Breast epithelium (tissue), 4 donors: Measurements from ENCODE around the gene AP4S1. TPM values are rescaled to one million over a fixed set of nuclear protein-coding genes. Genes with fewer than 3 reads are reported as not detected.

ENCODE experiments used
- DNase-seq, 2 donors: peaks; one replicate each; pipeline ENCODE4 v3.0.0-alpha.2; 2019; ENCODE audit warnings: low spot score in 2 of 2
- H3K27ac ChIP-seq, 2 donors: fragments of 200-600 bp; sonication (generic) in 1 of 2; one replicate each; pipeline ENCODE4 v1.5.1; 2016 to 2019; ENCODE audit warnings: mild to moderate bottlenecking in 1 of 2
- H3K27me3 ChIP-seq, 2 donors: fragments of 200-600 bp; sonication (generic) in 1 of 2; one replicate each; pipeline versions ENCODE4 v1.5.1 to v1.6.0; 2017 to 2019; ENCODE audit warnings: control low read depth in 1 of 2, mild to moderate bottlenecking in 1 of 2
- H3K36me3 ChIP-seq: fragments of 200-600 bp; one replicate; pipeline ENCODE4 v1.5.1; 2019
- H3K4me1 ChIP-seq, 2 donors: fragments of 200-600 bp; sonication (generic); one replicate each; pipeline ENCODE4 v1.5.1; 2016 to 2019; ENCODE audit warnings: control low read depth in 1 of 2
- H3K4me3 ChIP-seq, 3 donors: fragments of 200-600 bp; sonication (generic); 1 replicate in 2 of 3; 2 replicates in 1 of 3; pipeline ENCODE4 v1.5.1; 2016 to 2019; ENCODE audit warnings: mild to moderate bottlenecking in 3 of 3, moderate library complexity in 2 of 3
- H3K9me3 ChIP-seq, 2 donors: fragments of 200-600 bp; sonication (generic) in 1 of 2; one replicate each; pipeline ENCODE4 v1.5.1; 2016 to 2019; ENCODE audit warnings: control low read depth in 1 of 2
- POLR2A ChIP-seq: fragments of 450-650 bp; IDR thresholded peaks from one replicate; pipeline ENCODE4 v1.6.1; 2016; ENCODE audit warnings: antibody characterized with exemption, mild to moderate bottlenecking, moderate library complexity
- POLR2AphosphoS5 ChIP-seq, 3 donors: sonication (generic); formaldehyde crosslinking; IDR thresholded peaks; one replicate each; pipeline ENCODE4 v1.6.1; 2017; ENCODE audit warnings: antibody characterized with exemption in 3 of 3
- intact Hi-C: fragments of 100-400 bp; cut with DNase I; formaldehyde crosslinking; loops from one replicate; pipeline ENCODE4 v1.15.1; 2023; ENCODE audit warnings: low total_unique reads
- total RNA-seq, 3 donors: library from RNA; depleted of rRNA; stranded (reverse); fragments of >200 nt; gene quantifications; one replicate each; pipeline ENCODE4 v1.1.0, GENCODE V29; 2016
- TF ChIP-seq, protein P1 (sequence below), 3 donors: fragments of 450-650 bp; IDR thresholded peaks; one replicate each; pipeline ENCODE4 v1.5.1; 2016 to 2017; ENCODE audit warnings: antibody characterized with exemption in 3 of 3, mild to moderate bottlenecking in 3 of 3, moderate library complexity in 3 of 3

AP4S1 gene
- total RNA-seq, 3 donors from 2014 or later, result 4.5 to 11.1 (median 5.2) TPM

DNA sequence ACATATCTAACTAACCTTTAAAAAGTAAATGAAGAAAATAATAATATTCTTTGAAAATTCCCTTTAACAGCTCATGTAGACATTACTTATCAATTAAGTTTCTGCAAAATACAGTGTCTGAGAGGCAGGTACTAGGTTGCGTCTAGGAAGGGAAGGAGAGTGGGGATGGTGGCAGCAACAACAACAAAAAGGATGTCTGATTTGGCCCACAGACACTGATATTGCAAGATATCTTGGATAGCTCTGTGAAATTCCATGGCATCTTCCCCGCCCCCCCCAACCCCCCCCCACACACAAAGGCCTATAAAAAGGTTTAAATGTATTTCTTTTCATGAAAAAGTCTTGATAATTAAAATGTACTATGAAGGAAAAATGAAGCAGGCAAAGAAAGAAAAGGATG is 41.6 kb upstream of the AP4S1 start:
- intact Hi-C loops, result no loop called here
- Histone ChIP-seq H3K36me3 (no peaks in the 10 kb centered on the region), H3K4me3 (no peak overlapping the region), H3K4me1 (no peaks in the 10 kb centered on the region), H3K9me3 (no peaks in the 10 kb centered on the region), H3K27me3 (no peaks in the 10 kb centered on the region), H3K27ac (no peak overlapping the region)
- DNase-seq, result no peak
- TF ChIP-seq POLR2AphosphoS5 (IDR thresholded peaks at IDR 0.05) (no peak), POLR2A (no peak)
- TF ChIP-seq, protein P1, sequence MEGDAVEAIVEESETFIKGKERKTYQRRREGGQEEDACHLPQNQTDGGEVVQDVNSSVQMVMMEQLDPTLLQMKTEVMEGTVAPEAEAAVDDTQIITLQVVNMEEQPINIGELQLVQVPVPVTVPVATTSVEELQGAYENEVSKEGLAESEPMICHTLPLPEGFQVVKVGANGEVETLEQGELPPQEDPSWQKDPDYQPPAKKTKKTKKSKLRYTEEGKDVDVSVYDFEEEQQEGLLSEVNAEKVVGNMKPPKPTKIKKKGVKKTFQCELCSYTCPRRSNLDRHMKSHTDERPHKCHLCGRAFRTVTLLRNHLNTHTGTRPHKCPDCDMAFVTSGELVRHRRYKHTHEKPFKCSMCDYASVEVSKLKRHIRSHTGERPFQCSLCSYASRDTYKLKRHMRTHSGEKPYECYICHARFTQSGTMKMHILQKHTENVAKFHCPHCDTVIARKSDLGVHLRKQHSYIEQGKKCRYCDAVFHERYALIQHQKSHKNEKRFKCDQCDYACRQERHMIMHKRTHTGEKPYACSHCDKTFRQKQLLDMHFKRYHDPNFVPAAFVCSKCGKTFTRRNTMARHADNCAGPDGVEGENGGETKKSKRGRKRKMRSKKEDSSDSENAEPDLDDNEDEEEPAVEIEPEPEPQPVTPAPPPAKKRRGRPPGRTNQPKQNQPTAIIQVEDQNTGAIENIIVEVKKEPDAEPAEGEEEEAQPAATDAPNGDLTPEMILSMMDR (IDR thresholded peaks at IDR 0.05), result no peak

DNA sequence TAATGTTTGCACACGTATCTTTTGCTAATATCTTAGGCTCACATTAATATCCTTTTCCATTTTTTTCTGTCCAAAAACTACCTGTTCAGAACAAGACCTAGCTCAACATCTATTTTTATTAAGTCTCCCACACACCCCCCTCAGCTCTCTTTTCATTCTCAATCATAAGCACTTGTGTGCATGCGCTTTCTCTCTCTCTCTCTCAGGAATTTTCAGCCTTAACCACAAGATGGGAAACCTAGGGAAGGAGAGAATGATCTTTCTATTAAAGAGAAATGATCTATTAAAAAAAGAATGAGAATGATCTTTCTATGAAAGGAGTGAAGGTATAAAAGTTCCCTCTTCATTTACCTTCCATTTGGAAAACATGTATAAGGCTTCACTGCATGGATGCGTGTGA is 39.7 kb upstream of the AP4S1 start:
- Histone ChIP-seq H3K27ac (no peak overlapping the region), H3K4me3 (no peak overlapping the region), H3K36me3 (no peaks in the 10 kb centered on the region), H3K4me1 (no peaks in the 10 kb centered on the region), H3K9me3 (no peaks in the 10 kb centered on the region), H3K27me3 (no peaks in the 10 kb centered on the region)
- DNase-seq, result no peak
- TF ChIP-seq POLR2AphosphoS5 (IDR thresholded peaks at IDR 0.05) (no peak), POLR2A (no peak)
- TF ChIP-seq, protein P1 (IDR thresholded peaks at IDR 0.05), result no peak
- intact Hi-C loops, result no loop called here

DNA sequence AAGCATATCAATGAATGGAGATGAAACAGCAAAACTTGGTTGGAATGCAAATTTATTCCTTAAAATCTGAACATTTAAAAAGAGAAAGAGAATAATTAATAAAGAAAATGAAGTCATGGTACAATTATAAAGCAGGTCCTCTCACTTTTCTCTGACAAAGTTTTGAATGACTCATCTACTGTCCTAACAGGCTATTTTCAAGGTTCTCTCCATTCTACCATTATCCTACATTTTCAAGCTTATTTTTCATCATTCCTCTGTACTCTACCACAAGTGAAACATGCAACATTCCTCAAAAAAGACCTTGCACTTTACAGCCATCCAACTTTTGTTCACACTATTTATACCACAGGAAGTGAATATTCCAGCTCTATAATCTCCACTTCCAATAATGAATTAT is 36.9 kb upstream of the AP4S1 start:
- no peak overlapping the region for H3K4me3 ChIP-seq
- no peak overlapping the region for H3K27ac ChIP-seq
- intact Hi-C loops, result no loop called here
- no peaks in the 10 kb centered on the region for H3K27me3 ChIP-seq
- H3K36me3 ChIP-seq, result no peaks in the 10 kb centered on the region
- no peaks in the 10 kb centered on the region for H3K4me1 ChIP-seq
- H3K9me3 ChIP-seq, result no peaks in the 10 kb centered on the region
- TF ChIP-seq POLR2A (no peak), POLR2AphosphoS5 (IDR thresholded peaks at IDR 0.05) (no peak)
- TF ChIP-seq, protein P1 (IDR thresholded peaks at IDR 0.05), result no peak
- no peak for DNase-seq

DNA sequence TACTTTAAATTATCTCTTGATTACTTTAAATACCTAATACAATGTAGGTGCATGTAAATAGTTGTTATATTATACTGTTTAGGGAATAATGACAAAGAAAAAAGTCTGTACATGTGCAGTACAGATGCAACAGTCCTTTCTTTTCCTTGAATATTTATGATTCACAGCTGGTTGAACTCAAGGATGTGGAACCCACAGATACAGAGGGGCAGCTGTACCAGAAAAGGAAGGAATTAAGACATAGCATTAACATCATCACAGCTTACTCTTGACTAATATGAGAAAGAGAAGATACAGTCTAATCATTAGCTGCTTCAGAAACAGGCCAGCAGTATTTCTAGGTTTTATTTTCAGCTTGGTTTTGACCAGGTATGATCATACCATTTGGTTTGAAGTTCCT is 34.7 kb upstream of the AP4S1 start:
- Histone ChIP-seq H3K4me1 (peaks cover 0 to under 1% of the 10 kb centered on the region in 2 donors), H3K4me3 (no peak overlapping the region), H3K27ac (no peak overlapping the region), H3K27me3 (no peaks in the 10 kb centered on the region), H3K36me3 (no peaks in the 10 kb centered on the region), H3K9me3 (no peaks in the 10 kb centered on the region)
- no peak for DNase-seq
- TF ChIP-seq, protein P1 (IDR thresholded peaks at IDR 0.05), result no peak
- TF ChIP-seq POLR2A, result no peak
- no peak for TF ChIP-seq POLR2AphosphoS5 (IDR thresholded peaks at IDR 0.05)
- intact Hi-C loops, result no loop called here

DNA sequence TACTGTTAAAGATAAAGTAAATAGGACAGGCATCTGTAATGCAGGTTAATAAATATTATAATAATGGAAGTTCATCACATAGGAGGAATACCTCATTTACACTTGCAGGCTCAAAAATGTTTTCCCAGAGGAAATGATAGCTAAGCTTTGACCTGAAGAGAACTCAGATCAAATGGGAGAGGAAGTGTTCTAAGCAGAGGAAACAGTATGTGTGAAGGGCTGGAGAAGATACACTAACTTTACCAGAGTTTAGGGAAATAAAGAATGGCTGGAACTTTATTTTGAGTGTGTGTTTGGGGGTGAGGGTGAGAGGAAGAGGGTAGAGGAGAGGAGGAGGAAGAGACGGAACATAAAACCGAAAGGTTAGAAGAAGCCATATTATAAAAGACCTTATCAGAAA is 34.0 kb upstream of the AP4S1 start:
- intact Hi-C loops, result no loop called here
- no peaks in the 10 kb centered on the region for H3K27me3 ChIP-seq
- H3K27ac ChIP-seq, result no peak overlapping the region
- no peak for DNase-seq
- H3K4me3 ChIP-seq, result no peak overlapping the region
- H3K9me3 ChIP-seq, result no peaks in the 10 kb centered on the region
- no peaks in the 10 kb centered on the region for H3K36me3 ChIP-seq
- TF ChIP-seq, protein P1 (IDR thresholded peaks at IDR 0.05), result no peak
- TF ChIP-seq POLR2A (no peak), POLR2AphosphoS5 (IDR thresholded peaks at IDR 0.05) (no peak)
- peaks cover 0 to 3% of the 10 kb centered on the region in 2 donors for H3K4me1 ChIP-seq
